ENCODE results near the gene PSMB11.
"Not testable (repeated sequence)": the region's sequence is repeated elsewhere in the genome, so short reads cannot be mapped to it uniquely, and the experiment has no call there.

PSMB11 gene

GRCh38 chr14:23042162-23042965 is at the start of gene PSMB11:
Gene PSMB11 (plus strand): TSS chr14:23042212. CDS start chr14:23042226, 14 bp downstream.
- no peak for DNase-seq (ENCODE audit: low spot score)

DNA sequence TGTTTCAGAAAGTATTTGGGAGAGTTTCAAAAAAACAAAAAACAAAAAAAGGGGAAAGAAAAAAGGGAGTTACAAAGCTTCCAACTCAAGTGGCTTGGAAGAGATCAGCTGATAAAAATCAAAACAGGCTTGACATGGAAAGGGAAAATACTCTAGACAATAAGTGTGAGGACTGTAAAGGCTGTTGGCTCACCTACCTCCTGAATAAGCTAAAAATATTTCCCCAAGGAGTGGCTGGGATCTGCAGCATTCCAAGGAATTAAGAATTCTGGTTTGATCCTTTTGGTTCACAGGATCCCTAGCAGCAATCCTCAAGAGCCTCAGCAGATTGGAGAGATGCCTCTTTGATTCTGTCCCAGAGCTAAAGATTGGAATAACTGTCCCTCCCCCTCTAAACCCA is 48.5 kb upstream of the PSMB11 start:
- no peak for DNase-seq (ENCODE audit: low spot score)

DNA sequence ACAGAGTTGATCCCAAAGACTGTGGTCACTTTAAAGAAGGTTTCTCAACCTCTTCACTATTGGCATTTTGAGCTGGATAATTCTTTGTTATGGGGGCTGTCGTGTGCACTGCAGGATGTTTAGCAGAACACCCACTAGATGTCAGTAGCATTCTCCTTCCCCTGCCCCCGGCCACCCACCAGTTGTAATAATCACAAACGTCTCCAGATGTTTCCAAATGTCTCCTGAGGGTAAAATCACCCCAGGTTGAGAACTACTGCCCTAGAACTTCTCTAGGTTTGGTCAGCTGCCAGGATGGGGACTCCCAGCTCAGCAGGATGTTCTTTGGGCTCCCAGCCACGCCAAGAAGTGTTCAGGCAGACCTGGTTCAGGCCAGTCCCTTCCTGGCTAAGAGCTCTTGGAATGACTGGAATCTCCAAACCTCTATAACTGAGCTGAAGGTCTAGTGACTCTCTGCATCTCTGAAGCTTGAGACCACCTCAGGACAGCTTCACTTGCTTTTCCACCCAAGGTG is 47.2 kb upstream of the PSMB11 start:
- DNase-seq (ENCODE audit: low spot score), result peak; percentile 48

GRCh38 chr14:22995889-22996625 is 46.0 kb upstream of the PSMB11 start:
- no peak for DNase-seq (ENCODE audit: low spot score)

DNA sequence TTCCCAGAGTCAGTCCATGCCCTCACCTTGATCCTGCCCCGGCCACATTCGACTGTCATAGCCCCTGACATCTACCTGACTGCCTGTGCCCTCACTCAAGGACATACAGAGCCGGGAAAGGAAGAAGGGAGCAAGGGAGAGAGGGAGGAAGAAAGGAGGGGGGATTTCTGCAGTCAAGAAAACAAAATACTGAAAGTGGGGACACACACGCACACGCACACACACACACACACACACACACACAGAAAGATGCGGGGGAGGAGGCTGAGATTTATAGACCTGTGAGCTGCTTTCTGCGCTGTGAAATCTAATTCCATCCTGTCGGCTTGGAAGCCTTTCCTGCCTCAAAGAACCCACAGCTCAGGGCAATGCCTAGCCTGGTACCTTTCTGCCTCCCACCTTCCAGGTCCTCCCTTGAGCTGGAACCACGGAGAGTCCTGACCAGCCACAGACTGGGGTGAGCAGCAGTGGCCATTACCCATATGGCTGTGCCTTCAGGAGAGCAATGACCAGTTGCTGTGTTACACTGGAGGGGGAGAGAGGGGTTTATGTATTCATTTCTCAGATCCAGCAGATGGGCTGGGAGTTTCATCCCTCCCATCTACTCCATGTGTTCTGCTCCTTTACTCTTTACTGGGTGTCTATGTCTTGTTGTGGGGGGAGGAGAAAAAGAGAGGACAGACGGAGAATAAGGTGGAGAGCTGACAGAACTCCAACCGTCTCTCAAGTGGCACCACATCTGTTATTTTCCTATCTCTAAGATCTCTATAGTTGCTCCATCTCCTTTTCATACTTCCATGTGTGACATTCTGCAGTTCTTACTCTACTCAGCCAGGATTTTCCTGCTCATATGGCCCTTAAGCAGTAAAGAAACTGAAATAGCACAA is 45.0 kb upstream of the PSMB11 start:
- no peak for DNase-seq (ENCODE audit: low spot score)

GRCh38 chr14:22997676-22998323 is 44.2 kb upstream of the PSMB11 start:
- DNase-seq (ENCODE audit: low spot score), result no peak

GRCh38 chr14:22998329-22999012 is 43.5 kb upstream of the PSMB11 start:
- no peak for DNase-seq (ENCODE audit: low spot score)

- DNase-seq (ENCODE audit: low spot score), result no peak
These were observed 41.2 kb upstream of the PSMB11 start for GRCh38 chr14:23000860-23001259.

- DNase-seq (ENCODE audit: low spot score), result no peak
These were observed 39.4 kb upstream of the PSMB11 start for GRCh38 chr14:23002592-23002991.

DNA sequence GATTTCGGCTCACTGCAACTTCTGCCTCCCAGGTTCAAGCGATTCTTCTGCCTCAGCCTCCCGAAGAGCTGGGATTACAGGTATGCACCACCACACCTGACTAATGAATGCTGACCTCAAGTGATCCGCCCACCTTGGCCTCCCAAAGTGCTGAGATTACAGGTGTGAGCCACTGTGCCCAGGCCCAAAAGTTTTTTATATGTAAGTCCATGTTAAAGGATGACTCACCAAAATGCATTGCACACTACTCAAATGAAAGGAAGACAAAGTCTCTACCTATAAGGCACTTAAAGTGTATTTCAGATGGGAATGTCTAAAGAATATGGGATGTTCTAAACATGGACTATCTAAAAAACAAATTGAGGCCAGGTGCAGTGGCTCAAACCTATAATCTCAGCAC is 37.7 kb upstream of the PSMB11 start:
- DNase-seq (ENCODE audit: low spot score), result not testable (repeated sequence)

GRCh38 chr14:23005451-23006187 is 36.4 kb upstream of the PSMB11 start:
- DNase-seq (ENCODE audit: low spot score), result no peak

- no peak for DNase-seq (ENCODE audit: low spot score)
These were observed 35.9 kb upstream of the PSMB11 start for GRCh38 chr14:23006188-23006534.

- peak; percentile 98 for DNase-seq (ENCODE audit: low spot score)
These were observed 35.2 kb upstream of the PSMB11 start for GRCh38 chr14:23006544-23007419.

DNA sequence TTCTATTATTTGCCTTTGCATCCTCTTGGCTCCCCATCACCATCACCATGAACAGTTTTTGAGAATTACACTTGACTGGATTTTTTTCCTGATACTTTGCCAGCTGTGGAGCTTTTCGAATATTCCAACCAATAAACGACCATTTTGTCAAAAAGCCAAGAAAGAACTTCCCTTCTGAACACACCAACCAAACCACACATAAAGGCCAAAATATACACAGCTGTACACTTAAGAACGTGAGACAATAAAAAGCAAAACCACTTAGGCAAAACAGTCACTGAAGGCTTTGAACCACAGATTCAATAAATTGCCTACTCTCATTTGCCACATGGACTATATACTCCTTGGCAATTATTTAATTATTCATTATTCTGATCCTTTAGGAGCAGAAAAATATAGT is 33.2 kb upstream of the PSMB11 start:
- DNase-seq (ENCODE audit: low spot score), result no peak

DNA sequence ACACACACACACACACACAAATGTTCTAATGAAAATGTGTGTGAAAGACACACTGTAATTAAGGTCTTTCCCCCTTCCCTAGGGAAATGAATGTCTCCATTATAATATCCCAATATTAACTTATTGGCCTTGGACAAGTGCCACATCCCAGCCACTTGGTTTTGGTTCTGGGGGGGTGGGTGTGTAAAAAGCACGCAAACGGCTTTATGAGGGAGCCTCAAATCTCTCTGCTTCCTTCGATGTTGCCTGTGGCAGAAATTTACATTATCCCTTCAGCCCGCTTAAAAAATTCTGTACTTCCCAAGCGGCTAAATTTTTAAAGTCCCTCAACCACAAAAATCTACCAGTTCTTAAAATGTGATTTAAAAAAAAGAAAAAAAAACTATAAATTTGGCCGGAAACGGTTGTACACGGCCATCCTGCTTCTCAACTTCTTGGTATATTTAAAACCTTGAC is 32.5 kb upstream of the PSMB11 start:
- no peak for DNase-seq (ENCODE audit: low spot score)

DNA sequence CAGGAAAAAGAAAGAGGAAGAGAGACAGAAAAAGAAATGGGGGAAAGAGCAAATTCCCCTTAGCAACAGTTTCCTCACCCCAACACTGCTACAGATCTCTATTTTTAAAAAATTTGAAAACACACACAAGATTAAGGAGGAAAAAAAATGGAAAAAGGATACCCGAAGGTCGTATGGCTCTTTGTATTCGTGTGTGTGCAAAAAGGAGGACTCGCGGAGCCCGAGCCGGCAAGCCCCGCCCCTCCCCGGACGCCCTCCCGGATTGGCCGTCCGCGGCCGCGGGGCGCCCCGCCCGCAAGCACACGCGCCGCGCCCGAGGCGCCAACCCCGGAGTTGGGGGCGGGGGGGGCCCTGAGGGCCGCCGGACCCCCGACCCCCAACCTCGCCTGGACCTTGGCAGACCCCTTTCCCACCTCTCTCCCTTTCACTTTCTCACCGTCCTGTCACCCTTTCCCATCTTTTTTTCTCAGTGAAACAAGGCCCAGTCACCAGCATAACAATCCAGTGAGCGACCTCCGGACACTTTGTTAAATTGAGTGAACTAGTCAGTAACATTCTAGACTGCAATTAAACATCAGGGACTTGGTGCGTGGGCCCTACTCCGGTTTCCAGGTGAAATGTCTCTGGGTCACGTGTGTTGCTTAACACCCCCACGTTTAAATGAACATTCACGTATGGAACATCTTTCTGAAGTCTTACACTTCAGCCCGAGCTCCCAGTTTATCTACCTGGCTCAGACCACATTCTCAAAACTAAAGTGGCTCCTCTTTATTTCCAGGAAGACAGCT is 31.9 kb upstream of the PSMB11 start, which contains the start of gene C14orf93:
Gene C14orf93 (minus strand): TSS at position 205 of the 788 bp plus-strand sequence. CDS start 11,120 bp downstream, outside the sequence.
- peak; percentile 93 for DNase-seq (ENCODE audit: low spot score)

DNA sequence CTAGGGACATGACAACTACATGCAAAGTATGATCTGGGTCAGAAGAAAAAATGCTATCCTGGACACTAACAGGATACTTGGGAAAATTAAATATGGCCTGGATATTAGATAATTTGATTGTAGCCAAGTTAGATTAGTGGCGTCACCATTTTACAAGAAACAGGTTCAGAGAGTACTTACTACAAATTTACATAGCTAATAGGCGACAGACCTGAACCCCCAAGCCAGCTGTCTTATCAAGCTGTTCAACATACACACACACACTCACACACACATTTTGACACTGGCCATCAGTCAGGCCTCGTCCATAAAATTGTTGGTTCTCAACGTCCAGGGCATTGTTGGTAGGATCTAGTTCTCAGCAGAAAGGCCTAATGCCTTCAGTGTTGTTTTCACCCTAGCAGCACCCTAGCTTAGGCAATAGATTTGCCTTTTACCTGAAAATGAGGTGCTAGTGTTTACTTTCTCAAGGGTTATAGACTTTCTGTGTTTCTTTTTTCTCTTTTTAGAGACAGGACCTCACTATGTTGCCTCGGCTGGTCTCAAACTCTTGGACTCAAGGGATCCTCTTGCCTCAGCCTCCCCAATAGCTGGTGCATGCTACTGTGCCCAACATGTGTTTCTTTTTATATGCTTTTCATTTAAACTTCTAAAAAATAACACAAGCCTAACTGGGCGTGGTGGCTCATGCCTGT is 28.8 kb upstream of the PSMB11 start:
- no peak for DNase-seq (ENCODE audit: low spot score)

GRCh38 chr14:23013749-23014054 is 28.3 kb upstream of the PSMB11 start:
- DNase-seq (ENCODE audit: low spot score), result not testable (repeated sequence)

Measured in AG08396 (cell line).